SK-N-DZ (cell line): ENCODE results near the gene DACT1. TPM values are rescaled to one million over a fixed set of nuclear protein-coding genes. Genes with fewer than 3 reads are reported as not detected.
"Not testable (repeated sequence)": the region's sequence is repeated elsewhere in the genome, so short reads cannot be mapped to it uniquely, and the experiment has no call there.

Experiments used
- DNase-seq: peaks from one replicate; pipeline ENCODE4 v3.0.0-alpha.2; 2015; ENCODE audit warnings: low spot score
- polyA plus RNA-seq, 2 experiments: library from polyadenylated mRNA; depleted of rRNA; stranded (reverse); fragments of >200 nt; gene quantifications; 2 replicates each; pipeline ENCODE4 v1.2.3, GENCODE V29; 2014

The DACT1 gene, protein sequence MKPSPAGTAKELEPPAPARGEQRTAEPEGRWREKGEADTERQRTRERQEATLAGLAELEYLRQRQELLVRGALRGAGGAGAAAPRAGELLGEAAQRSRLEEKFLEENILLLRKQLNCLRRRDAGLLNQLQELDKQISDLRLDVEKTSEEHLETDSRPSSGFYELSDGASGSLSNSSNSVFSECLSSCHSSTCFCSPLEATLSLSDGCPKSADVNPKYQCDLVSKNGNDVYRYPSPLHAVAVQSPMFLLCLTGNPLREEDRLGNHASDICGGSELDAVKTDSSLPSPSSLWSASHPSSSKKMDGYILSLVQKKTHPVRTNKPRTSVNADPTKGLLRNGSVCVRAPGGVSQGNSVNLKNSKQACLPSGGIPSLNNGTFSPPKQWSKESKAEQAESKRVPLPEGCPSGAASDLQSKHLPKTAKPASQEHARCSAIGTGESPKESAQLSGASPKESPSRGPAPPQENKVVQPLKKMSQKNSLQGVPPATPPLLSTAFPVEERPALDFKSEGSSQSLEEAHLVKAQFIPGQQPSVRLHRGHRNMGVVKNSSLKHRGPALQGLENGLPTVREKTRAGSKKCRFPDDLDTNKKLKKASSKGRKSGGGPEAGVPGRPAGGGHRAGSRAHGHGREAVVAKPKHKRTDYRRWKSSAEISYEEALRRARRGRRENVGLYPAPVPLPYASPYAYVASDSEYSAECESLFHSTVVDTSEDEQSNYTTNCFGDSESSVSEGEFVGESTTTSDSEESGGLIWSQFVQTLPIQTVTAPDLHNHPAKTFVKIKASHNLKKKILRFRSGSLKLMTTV
- 16.7 and 17.0 TPM in 2 replicates for polyA plus RNA-seq (2014; cell fraction: cytosol; rRNA removed)
- polyA plus RNA-seq (2014; cell fraction: nucleus; rRNA removed), result 10.3 and 14.5 TPM in 2 replicates

DNA sequence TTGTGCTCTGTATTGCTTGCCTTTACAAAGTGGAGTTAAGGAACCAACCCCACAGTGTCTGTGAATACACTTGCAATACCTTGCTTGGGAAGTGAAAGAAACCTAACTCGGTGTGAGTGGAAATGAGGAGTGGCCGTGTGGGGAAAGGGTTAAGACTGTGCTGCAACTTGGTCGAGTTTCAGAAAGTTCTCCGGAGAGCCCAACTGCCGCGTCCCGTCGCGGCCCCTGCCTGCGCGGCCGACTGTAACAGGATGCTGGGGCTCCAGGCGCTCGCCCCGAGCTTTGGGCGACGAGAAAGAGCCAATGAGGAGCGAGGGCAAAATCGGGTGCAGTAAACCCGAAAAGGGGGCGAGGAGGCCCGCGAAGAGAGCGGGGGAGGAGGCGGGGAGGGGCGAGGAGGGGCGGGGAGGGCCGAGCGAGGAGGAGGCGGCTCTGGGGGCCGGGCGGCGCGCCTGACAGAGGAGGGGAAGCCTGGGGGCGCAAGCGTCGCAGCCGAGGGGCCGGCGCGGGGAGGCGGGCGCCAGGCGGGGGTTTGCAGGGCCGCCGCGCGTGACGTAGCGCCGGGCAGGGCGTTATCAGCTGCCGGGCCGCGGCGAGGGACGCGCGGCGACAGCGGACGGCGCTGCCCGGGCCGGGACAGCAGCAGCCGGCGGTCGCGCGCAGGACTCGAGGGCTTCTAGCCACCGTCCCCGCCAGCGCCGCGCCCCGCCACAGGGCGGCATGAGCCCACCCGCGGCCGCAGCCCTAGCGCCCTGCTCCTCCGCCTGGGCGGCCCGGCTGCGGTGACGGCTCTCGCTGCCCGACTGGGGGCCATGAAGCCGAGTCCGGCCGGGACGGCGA, at the start of gene DACT1:
TSS of gene DACT1 (plus strand) at position 572 of the 840 bp plus-strand sequence. CDS start at position 813, 241 bp downstream.
- peak; percentile 37 for DNase-seq

DNA sequence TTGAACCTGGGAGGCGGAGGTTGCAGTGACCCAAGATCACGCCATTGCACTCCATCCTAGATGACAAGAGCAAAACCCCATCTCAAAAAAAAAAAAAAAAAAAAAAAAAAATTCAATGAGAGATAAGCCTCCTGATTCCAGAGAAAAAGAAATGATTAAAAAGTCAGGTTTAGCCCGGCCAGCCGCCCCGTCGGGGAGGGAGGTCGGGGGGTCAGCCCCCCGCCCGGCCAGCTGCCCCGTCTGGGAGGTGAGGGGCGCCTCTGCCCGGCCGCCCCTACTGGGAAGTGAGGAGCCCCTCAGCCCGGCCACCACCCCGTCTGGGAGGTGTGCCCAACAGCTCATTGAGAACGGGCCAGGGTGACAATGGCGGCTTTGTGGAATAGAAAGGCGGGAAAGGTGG, 49.4 kb upstream of the DACT1 start:
- DNase-seq, result not testable (repeated sequence)

DNA sequence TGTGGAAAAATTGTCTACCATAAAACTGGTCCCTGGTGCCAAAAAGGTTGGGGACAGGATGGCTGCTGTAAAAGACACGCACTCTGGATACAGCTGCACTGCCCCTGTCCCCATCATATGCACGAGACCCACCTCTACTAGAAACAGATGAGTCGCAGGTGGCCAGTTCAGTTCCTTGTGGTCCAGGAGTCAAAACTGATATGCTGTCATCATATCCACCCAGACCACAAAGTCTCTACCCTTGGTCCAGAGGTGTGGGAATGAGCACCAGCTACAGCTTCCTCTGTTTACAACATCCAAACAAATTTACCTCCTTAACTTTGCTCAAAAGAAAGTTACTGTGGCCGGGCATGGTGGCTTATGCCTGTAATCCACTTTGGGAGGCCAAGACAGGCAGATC, 43.8 kb upstream of the DACT1 start:
- no peak for DNase-seq

DNA sequence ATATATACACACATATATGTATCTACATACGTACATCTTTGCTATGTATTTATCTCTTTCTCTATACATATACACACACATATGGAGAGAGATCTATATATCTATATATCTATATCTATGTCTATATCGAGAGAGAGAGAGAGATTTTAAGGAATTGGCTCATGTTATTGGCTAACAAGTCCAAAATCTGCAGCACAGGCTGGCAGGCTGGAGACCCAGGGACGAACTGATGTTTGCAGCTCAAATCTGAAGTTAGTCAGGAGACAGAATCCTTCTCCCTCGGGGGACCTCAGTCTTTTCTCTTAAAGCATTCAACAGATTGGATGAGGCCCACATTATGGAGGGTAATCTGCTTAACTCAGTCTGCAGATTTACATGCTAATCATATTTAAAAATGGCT, 40.7 kb upstream of the DACT1 start:
- DNase-seq, result no peak

DNA sequence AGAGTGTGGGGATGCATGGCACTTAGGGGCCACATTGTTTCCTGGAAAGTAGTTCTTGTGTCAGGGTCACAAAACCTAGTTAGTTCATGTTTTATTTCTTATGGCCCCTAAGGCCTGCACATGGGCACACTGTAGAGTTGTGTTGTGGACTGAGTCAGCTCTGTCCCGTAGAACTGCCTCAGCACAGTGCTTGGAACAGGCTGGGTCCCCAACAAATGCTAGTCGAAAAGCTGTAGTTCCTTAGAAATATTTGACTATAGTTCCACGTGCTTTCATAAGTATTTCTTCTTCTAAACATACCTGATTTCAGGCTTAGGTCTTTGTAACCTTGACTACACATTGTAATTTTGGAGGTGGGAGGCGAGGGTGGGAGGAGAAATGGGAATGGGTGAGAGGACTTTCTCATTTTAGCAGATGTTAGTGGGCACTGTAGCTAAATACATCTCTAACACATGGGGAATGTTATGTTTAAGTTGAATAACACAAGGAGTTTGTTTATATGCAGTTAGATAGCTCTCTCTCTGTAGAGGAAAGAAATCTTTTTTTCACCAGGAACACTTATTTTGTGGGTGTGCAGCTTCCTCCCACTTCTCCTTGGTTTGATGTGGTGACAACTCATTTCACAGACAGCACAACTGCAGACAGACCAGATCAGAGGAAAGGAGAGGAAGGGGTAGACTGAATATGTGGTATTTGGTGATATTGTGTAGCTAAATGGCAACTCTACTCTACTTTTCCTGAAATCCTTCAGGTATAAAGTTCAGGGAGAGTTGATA, 39.5 kb upstream of the DACT1 start:
- DNase-seq, result no peak

DNA sequence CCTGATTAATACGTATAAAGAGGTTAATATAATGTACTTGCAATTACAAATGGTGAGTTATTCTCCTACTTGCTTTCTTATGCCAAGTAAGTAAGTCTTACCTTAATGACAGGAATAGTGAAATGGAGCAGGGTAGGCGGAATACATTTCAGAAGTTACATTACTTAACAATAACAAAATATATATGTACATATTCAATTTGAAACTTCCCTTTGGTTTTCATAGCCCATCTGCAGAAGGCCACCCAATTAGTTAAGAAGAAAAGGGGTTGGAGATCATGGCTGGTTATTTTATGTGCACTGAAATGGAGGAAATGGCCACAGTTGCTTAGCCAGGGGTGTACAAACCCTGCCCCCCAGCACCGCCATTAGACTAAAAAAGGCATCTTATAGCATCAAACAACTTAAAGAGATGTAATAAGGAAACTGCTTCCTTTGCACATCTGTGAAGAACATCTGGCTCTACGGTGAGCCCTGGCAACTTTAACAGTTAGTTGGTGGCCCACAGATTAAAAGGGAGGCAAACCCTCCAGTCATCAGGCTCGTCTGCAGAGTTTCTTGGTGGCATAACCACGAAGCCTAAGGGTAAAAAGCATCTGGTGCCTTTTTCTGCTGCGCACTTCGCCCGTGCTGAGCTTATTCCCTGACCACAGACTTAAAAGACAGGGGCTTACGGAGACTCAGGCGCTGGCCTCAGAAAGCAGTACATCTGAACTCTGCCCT, 38.8 kb upstream of the DACT1 start:
- no peak for DNase-seq

DNA sequence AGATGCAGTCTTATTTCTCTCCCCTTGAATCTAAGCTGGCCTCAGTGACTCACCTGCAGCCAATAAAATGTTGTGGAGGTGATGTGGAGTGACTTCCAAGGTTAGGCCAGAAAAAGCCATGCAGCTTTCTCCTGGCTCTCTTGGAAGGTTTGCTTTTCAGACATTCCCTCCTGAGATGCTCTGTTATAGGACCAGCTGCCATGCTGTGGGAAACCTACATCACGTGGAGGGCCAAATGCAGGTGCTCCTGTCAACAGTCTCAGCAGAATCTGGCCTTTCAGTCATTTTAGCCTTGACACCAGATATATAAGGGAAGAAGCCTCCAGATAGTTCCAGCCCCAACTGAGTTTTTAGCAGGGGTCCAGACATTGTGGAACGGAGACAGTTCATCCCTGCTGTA, 38.1 kb upstream of the DACT1 start:
- DNase-seq, result no peak

DNA sequence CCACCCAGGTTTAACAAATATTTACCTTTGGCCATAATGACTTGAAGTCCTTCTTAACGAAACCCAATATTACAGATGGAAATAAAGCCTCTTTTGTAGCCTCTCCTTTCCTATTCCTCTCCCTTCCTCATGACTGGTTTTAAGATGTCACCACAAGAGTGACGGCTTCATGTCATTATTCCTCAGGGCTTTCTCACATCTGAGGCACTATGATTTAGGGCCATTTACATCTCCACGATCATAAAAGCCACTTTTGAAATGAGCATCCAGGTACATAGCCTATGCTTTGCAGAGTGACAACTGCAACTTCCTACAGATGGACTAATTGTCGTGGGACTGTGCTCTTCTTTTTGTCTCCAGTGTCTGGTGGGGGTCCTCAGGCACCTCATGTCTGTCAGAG, 32.3 kb upstream of the DACT1 start:
- no peak for DNase-seq

DNA sequence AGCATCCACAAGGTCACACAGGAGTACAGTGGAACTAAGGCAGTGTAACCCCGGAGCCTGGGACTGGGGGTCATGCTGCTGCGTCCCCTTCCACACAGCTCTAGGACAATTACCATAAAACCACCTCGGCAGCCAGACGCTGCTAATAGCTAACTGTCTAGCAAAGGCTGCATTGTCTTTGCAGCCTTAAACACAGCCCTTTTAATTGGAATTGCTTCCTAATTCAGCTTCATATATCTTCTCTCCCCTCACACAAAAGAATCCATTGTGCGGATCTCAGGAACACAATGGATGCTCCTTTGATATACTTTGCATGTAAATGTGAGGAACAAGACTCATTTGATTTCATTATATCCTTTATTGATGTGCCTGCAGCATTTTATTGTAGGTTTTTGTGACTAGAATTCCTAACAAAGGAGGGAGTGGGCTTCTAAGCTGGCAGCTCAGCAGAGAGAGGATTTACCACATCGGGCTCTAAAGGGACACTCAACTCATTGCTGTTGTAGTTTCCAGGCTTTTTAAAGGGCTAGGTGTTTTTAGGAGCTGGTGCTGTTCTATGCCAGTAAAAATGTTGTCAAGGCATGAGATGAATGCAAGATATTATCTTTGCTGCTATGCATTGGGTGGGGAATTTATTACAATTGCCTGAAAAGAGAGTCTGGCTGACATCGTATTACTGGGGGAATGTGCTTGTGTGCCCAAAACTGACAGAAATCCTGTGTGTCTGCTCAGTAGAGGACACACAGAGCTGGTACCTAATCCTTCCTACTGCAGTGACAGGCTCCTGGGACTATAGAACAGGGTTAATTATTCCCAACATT, 30.4 kb upstream of the DACT1 start:
- DNase-seq, result no peak

DNA sequence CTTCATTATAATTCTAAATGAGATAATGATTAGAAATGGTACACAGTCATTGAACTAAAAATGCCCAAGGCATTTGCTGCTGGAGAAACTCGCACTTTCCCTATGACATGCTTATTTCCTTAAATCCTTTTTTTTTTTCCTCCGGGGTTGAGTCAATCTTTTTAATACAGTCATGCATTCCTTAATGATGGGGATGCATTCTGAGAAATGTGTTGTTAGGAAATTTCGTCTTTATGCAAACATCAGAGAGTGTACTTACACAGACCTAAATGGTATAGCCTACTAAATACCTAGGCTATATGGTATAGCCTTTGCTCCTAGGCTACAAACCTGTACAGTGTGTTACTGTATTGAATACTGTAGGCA, 29.8 kb upstream of the DACT1 start:
- DNase-seq, result no peak

DNA sequence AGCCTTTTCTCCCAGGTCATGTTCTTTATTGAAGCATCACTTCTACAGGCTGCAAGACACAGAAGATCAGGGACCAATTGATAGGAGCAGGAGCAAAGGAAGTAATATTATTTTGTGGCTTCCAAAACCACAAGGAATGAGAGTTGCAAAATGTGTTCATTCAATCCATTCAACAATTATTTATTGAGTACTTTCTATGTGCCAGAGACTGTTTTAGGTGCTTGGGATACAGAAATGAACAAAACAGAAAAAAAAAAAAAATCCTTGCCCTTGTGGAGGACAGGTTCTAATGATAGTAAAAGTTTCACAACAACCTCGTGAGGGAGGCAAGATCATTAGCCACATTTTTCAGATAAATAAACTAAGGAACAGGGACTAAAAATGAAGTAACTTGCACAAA, 20.1 kb upstream of the DACT1 start:
- no peak for DNase-seq

DNA sequence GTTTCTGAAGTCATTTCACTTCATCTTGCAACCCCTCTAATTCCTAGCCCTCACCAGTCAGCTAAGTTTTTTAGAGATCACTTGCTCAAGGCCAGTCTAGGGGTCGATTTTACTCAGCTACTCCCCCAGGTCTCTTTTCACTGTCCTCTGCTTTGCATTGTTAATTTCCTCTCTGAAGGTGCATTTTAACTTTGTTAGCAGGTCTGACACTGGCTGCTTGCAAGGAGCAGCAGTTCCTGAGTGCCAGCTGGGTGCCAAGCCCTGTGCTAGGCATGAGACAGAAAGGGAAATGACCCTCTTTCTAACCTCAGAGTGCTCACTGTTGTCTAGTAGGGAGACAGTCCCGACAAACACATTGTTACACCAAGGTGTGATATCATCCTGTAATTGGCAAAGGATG, 17.8 kb upstream of the DACT1 start:
- no peak for DNase-seq

DNA sequence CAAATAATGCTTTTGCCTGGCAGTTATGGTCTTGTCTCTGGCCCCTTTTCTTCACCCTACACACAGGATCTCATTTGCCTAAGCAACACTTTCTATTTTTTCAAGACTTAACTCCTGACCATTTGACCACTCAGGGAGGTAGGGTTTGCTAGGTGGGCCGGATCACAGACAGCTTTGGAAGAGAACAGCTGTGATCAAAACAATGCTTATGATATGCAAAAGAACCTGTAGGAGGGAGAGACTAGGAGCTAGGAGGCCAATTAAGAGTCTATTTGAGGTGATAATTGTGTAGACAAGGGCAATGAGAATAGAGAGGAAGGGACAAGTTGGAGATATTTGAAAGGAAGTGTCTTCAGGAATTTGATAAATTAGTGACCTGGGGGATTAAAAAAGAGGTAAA, 12.3 kb upstream of the DACT1 start:
- DNase-seq, result no peak

DNA sequence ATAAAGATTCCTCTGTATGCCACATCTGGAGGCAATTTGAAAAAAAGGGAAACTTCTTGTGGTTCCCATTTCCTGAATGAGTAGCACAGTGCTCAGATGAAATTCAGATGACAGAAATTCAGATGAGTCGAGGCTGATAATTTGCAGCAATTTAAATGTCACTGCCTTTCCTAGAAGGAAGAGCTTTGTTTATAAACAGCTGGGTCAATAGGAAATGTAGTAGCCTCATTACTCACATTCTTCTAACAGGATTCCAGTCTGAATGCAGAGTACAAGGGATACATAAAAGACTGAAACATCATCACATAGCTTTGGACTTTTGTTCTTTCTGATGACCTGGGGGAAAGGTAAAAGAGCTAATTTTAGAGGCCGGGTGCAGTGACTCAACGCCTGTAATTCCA, 11.3 kb upstream of the DACT1 start:
- no peak for DNase-seq

DNA sequence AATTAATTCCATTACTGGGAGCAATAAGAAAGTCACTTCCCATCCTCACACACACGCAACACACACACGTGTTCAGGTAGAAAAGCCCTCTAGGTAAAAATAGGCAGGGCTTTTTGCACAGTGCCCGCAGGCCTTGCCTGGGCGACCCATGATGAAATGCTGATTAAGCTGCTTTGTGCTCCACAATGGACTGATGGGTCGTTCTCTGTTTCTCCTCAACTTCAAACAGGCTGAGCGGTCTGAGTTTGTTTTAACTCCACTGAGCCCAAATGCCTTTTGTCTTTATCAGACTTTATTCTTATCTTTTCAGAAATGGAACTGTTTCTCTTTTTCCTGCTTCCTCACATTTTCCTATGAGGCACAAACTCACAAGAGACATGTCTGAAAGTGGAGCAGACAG, 9.4 kb upstream of the DACT1 start:
- no peak for DNase-seq

DNA sequence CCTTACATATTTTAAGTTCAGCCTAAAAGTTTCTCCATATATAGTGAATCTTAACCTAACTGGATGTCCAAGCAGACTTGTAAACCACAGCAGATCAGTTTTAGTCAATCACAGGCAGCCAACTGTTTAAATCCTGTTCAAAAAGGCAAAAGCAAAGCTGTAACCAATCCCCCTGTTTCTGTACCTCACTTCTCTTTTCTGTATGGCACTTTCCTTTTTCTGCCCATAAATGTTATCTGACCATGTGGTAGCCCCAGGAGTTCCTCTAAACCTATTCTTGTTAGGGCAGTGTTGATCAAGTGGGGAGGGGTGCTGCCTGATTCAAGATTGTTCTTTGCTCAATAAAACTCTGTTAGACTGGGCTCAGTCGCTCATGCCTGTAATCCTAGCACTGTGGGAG, 8.5 kb upstream of the DACT1 start:
- no peak for DNase-seq

DNA sequence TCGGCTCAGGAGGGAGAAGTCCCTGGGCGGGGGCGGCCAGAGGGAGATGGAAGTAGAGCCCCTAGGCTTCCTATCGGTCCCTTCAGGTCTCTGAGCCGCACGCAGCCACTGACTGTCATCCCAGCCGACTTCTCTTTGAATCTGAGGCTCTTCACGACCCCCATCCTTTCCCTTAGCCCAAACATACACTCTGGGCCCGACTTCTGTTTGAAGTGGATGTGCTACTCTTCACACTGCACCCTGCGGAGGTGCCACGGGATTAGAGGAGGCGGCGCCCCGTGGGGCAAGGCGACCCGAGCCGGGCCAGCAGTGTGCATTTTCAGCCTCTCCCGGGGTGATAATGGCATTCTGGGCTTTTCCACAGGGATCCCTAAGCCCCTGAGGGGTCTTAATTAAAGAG, 6.0 kb upstream of the DACT1 start:
- DNase-seq, result no peak

DNA sequence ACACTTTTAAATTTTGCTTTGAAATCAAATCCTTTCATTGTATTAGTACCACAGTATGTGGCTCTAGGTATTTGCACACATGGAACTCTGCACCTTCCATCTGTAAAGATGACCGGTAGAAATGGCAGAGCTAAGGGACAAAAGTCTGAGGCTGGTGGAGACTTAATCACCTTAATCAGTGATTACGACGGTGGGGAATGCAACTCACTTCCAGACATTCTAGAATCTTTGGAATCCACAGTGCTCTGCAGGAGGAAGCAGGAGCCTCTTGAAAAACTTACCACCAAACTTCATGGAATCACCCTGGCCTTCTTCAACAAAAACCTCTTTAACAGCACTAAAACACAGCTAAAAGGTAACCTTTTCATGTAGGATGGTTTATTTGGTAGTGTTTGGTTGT, 3.9 kb upstream of the DACT1 start:
- no peak for DNase-seq

DNA sequence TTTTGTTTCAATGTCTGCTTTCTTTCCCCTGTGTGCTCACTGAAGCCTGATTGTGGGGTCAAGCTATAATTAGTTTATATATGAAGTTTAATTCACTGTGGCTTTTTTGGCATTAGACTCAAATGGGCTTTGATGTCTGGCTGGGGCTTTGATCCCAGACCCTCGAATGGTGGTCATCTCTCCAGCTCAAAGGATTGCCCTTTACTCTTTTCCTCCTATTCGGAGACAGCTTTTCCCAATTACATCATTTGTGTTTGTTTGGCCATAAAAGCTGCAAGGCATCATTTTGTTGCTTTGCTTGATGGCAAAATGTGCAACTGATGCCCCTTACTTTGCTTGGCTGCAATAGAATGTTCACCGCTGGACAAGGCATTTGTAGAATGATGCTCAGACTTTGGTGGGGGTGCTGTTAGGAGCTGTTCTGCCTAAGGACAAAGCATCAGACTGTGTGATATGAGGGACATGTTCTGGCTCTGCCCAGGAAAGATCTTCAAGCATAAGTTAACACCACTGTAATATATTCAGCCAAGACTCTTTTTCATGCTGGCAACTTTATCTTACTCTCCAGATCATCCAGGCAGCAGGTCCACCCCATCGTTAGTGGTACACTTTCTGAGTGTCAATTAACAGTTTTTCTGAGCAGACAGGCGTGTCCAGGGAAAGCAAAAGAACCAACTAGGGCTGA, 3.2 kb upstream of the DACT1 start:
- peak; percentile 12 for DNase-seq
